Right lobe of liver (tissue), 6 donors: ENCODE measurements around the gene INSR. TPM values are rescaled to one million over a fixed set of nuclear protein-coding genes. Genes with fewer than 3 reads are reported as not detected.
A peak's percentile ranks its signal among the peaks of the same experiment; 100 is the strongest.

Experiments used
- ATAC-seq, 4 donors: fragments of 200-7000 bp; cut with Tn5 transposase; one replicate each; pipeline ENCODE4 v1.9.1; 2020; ENCODE audit warnings: mild to moderate bottlenecking in 4 of 4, moderate library complexity in 4 of 4
- DNase-seq, 3 donors: peaks; one replicate each; pipeline ENCODE4 v3.0.0-alpha.2; 2020
- H3K27ac ChIP-seq, 3 donors: fragments of 200-600 bp; one replicate each; pipeline ENCODE4 v1.8.0; 2022
- H3K27me3 ChIP-seq, 2 donors: fragments of 200-600 bp; one replicate each; pipeline ENCODE4 v1.8.0; 2022
- H3K36me3 ChIP-seq, 4 donors: fragments of 200-600 bp; sonication (generic) in 1 of 4; one replicate each; pipeline versions ENCODE4 v1.5.1 to v1.8.0; 2017 to 2022; ENCODE audit warnings: control low read depth in 1 of 4
- H3K4me1 ChIP-seq, 4 donors: fragments of 200-600 bp; sonication (generic) in 1 of 4; one replicate each; pipeline versions ENCODE4 v1.5.1 to v1.8.0; 2017 to 2022; ENCODE audit warnings: control low read depth in 1 of 4
- H3K4me3 ChIP-seq, 3 donors: fragments of 200-600 bp; one replicate each; pipeline ENCODE4 v1.8.0; 2022
- H3K9me3 ChIP-seq, 4 donors: fragments of 200-600 bp; sonication (generic) in 1 of 4; one replicate each; pipeline versions ENCODE4 v1.5.1 to v1.8.0; 2017 to 2022; ENCODE audit warnings: control low read depth in 1 of 4
- CTCF ChIP-seq, 4 donors: fragments of 200-600 bp in 3 of 4; fragments of 450-650 bp in 1 of 4; IDR thresholded peaks; one replicate each; pipeline versions ENCODE4 v1.5.1 to v1.8.0; 2016 to 2022; ENCODE audit warnings: antibody characterized with exemption in 4 of 4, mild to moderate bottlenecking in 2 of 4
- POLR2A ChIP-seq: fragments of 450-650 bp; IDR thresholded peaks from one replicate; pipeline ENCODE4 v1.6.1; 2017; ENCODE audit warnings: antibody characterized with exemption, mild to moderate bottlenecking
- WGBS: methylation state at CpG from one replicate; pipeline ENCODE4 v1.1.6; 2018; ENCODE audit warnings: low coverage, low lambda C conversion rate; ENCODE audit not compliant: insufficient coverage; ENCODE audit errors: missing lambda C conversion rate; 5-methylcytosine and 5-hydroxymethylcytosine counted together
- intact Hi-C, 2 donors: fragments of 100-400 bp; cut with DNase I; formaldehyde crosslinking; loops; one replicate each; pipeline versions ENCODE4 v1.11.2 to v1.14.1; 2022
- long read RNA-seq: library from polyadenylated mRNA; unstranded; transcript quantifications from one replicate; pipeline ENCODE4 v2.0.0, GENCODE V29; 2019
- total RNA-seq, 6 experiments: library from RNA; depleted of rRNA in 2 of 6; stranded (reverse); fragments of >200 nt in 2 of 6; fragmentation: NEBNext Ultra II Directional in 3 of 6; extraction: Animal tissue kit (Norgen Biotek cat#: 25700) in 3 of 6; gene quantifications; one replicate each; pipeline versions ENCODE4 v1.1.0 to v1.2.4, GENCODE V29; 2016 to 2023
- donor health status: DM: no; HTN: yes; CAD: no.
- donor health status: DM: no; HTN: no; CAD: no.
- donor health status: DM: no; HTN: no; CAD: no.
- donor health status: DM: no; HTN: yes; CAD: no.
- donor health status: DM: no; HTN: yes; CAD: no.

The INSR gene
- 100 to 1,000 TPM in 4 of 6 experiments, 10 to 100 TPM in 2; 82.7 to 121 (median 106) TPM for total RNA-seq
- long read RNA-seq, partial matches to known transcripts, result 1 of 54 reads
- long read RNA-seq, other reads (novel, unspliced or antisense), result 53 of 54 reads

- H3K9me3 ChIP-seq, result no peaks in the 10 kb centered on the region
- TF ChIP-seq POLR2A (peak; percentile 73), CTCF (IDR thresholded peaks at IDR 0.05) (no peak)
- H3K27ac ChIP-seq, result peak within 1 kb of the TSS; percentile 99
- H3K36me3 ChIP-seq, result no peaks in the 10 kb centered on the region
- intact Hi-C loops, result loop anchor here in 1 of 2 donors (10.0 kb wide), 1 partner anchor 99 kb away; no protein-coding TSS in a partner anchor
- no peaks in the 10 kb centered on the region for H3K27me3 ChIP-seq
- DNase-seq (peak; percentile 88 to 94 (median 94)), ATAC-seq (peak; percentile 76 to 94 (median 90))
- H3K4me3 ChIP-seq, result peak within 1 kb of the TSS; percentile 82 to 96 (median 90)
- peaks cover 0 to 21% (median 6%) of the 10 kb centered on the region in 4 donors for H3K4me1 ChIP-seq
- WGBS, result no CpG with 5 or more reads among the region's 108 CpGs
These were observed at the start of gene INSR for GRCh38 chr19:7293762-7294557. INSR (minus strand) TSS chr19:7294414; CDS start chr19:7293891, 523 bp downstream.

DNA sequence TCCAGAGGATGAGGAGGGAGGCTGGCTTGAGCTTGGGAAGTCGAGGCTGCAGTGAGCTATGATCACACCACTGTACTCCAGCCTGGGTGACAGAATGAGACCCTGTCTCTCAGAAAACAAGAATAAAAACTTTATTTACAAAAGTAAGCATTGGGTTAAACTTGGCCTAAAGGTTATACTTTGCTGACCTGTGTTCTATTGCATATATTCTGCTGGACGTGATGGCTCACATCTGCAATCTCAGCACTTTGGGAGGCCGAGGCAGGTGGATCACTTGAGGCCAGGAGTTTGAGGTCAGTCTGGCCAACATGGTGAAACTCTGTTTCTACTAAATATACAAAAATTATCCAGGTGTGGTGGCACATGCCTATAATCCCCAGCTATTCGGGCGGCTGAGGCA is 47.9 kb upstream of the INSR start:
- no peak for DNase-seq
- Histone ChIP-seq H3K36me3 (no peaks in the 10 kb centered on the region), H3K4me3 (no peak overlapping the region), H3K9me3 (no peaks in the 10 kb centered on the region), H3K27me3 (no peaks in the 10 kb centered on the region), H3K4me1 (peaks cover 0 to 3% (median under 1%) of the 10 kb centered on the region in 4 donors), H3K27ac (no peak overlapping the region)
- intact Hi-C loops, result loop anchor here (5.0 to 10.0 kb wide), 2 partner anchors 237 to 240 kb away; no protein-coding TSS in a partner anchor
- TF ChIP-seq POLR2A (no peak), CTCF (IDR thresholded peaks at IDR 0.05) (no peak)
- ATAC-seq, result no peak
- 63% methylated on average over 4 of the region's 5 CpGs for WGBS

- H3K27ac ChIP-seq, result no peak overlapping the region
- H3K4me3 ChIP-seq, result no peak overlapping the region
- H3K4me1 ChIP-seq, result peaks cover 0 to 3% (median under 1%) of the 10 kb centered on the region in 4 donors
- intact Hi-C loops, result loop anchor here (5.0 to 10.0 kb wide), 2 partner anchors 236 to 239 kb away; no protein-coding TSS in a partner anchor
- H3K36me3 ChIP-seq, result no peaks in the 10 kb centered on the region
- TF ChIP-seq POLR2A, result no peak
- TF ChIP-seq CTCF (IDR thresholded peaks at IDR 0.05), result peak; percentile 90 to 97 (median 94)
- H3K27me3 ChIP-seq, result no peaks in the 10 kb centered on the region
- no peaks in the 10 kb centered on the region for H3K9me3 ChIP-seq
- peak; percentile 69 to 88 (median 76) for ATAC-seq
- peak; percentile 66 to 79 (median 75) for DNase-seq
- 16% methylated on average over 14 of the region's 22 CpGs for WGBS
These were observed 47.0 kb upstream of the INSR start for GRCh38 chr19:7340959-7341837.

GRCh38 chr19:7337380-7338194 is 43.4 kb upstream of the INSR start:
- Histone ChIP-seq H3K36me3 (no peaks in the 10 kb centered on the region), H3K4me1 (peaks cover 0 to 3% (median under 1%) of the 10 kb centered on the region in 4 donors), H3K4me3 (no peak overlapping the region), H3K9me3 (no peaks in the 10 kb centered on the region), H3K27ac (no peak overlapping the region), H3K27me3 (no peaks in the 10 kb centered on the region)
- TF ChIP-seq POLR2A (no peak), CTCF (IDR thresholded peaks at IDR 0.05) (no peak)
- 47% methylated on average over 7 of the region's 12 CpGs for WGBS
- peak in 3 of 4 donors; percentile 14 to 45 (median 20) for ATAC-seq
- intact Hi-C loops, result no loop called here
- DNase-seq, result no peak
